ENCODE measurements around the gene PFDN5. TPM values are rescaled to one million over a fixed set of nuclear protein-coding genes. Genes with fewer than 3 reads are reported as not detected.

Gene PFDN5
- total RNA-seq, 4 donors from 2014 or later: 223 to 578 (median 263) TPM

- H3K27me3 ChIP-seq: peaks cover 0 to 6% of the 10 kb centered on the region in 2 donors
- DNase-seq: no peak
Observed at GRCh38 chr12:53336181-53336681, 40.9 kb downstream of the PFDN5 start, which contains the start of gene SP7. Gene SP7, minus strand, starts transcription at chr12:53336354. Its CDS starts 708 bp downstream, at chr12:53335646.

DNA sequence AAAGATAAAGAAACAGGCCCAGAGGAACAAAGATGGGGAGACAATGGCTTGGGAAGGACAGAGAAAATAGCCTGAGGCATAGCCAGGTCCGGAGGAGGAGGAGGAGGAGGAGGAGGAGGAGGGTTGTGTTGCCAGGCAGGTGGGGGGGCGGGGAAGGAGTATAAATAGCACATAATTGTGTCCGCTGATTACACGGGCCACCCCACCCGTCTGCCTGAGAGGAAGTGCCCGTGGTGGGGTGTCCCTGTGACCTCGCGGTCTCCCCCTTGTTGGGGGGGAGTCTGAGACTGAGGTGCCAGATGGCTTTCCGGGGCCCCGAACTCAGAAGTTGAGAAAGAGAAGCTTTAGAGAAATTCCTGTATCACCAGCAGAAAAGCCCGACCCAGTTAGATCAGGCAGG, 42.7 kb downstream of the PFDN5 start:
- no peak overlapping the region for H3K27ac ChIP-seq
- TF ChIP-seq, protein P1, sequence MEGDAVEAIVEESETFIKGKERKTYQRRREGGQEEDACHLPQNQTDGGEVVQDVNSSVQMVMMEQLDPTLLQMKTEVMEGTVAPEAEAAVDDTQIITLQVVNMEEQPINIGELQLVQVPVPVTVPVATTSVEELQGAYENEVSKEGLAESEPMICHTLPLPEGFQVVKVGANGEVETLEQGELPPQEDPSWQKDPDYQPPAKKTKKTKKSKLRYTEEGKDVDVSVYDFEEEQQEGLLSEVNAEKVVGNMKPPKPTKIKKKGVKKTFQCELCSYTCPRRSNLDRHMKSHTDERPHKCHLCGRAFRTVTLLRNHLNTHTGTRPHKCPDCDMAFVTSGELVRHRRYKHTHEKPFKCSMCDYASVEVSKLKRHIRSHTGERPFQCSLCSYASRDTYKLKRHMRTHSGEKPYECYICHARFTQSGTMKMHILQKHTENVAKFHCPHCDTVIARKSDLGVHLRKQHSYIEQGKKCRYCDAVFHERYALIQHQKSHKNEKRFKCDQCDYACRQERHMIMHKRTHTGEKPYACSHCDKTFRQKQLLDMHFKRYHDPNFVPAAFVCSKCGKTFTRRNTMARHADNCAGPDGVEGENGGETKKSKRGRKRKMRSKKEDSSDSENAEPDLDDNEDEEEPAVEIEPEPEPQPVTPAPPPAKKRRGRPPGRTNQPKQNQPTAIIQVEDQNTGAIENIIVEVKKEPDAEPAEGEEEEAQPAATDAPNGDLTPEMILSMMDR (IDR thresholded peaks at IDR 0.05): no peak
- TF ChIP-seq POLR2A (IDR thresholded peaks at IDR 0.05): no peak
- H3K36me3 ChIP-seq: no peaks in the 10 kb centered on the region
- H3K4me3 ChIP-seq: no peak overlapping the region
- DNase-seq: no peak
- no peaks in the 10 kb centered on the region for H3K9me3 ChIP-seq
- no peaks in the 10 kb centered on the region for H3K4me1 ChIP-seq
- H3K27me3 ChIP-seq: peaks cover 0 to 6% of the 10 kb centered on the region in 2 donors

More at GRCh38 chr12:53336181-53336681, 40.9 kb downstream of the PFDN5 start, which contains the start of gene SP7:
- no peaks in the 10 kb centered on the region for H3K4me1 ChIP-seq
- TF ChIP-seq, protein P1 (IDR thresholded peaks at IDR 0.05): no peak
- TF ChIP-seq POLR2A (IDR thresholded peaks at IDR 0.05): no peak
- H3K27ac ChIP-seq: no peak within 1 kb of the TSS
- H3K9me3 ChIP-seq: no peaks in the 10 kb centered on the region
- no peak within 1 kb of the TSS for H3K4me3 ChIP-seq
- H3K36me3 ChIP-seq: no peaks in the 10 kb centered on the region

DNA sequence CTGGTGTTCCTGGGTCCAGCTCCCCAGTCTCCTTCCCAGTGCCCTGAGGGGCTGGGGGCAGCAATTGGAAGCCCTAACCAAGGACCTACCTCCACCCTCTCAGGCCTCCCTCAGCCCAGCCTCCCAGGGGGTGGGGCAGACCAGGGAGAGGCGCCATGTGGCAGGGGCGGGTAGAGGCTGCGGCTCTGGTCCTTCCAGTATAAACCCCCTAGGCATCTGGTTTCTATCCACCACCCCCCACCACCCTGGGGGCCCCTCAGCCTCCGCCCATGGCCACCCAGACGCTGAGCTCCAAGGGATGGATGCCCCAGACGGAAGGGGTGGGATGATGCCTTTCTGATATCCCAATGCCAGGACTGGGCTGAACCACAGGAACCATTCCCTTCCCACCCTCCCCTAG, 43.6 kb downstream of the PFDN5 start:
- no peak for TF ChIP-seq POLR2A (IDR thresholded peaks at IDR 0.05)
- TF ChIP-seq, protein P1 (IDR thresholded peaks at IDR 0.05): no peak
- H3K4me3 ChIP-seq: no peak overlapping the region
- H3K27ac ChIP-seq: no peak overlapping the region
- H3K4me1 ChIP-seq: no peaks in the 10 kb centered on the region
- H3K27me3 ChIP-seq: peaks cover 0 to 6% of the 10 kb centered on the region in 2 donors
- H3K9me3 ChIP-seq: no peaks in the 10 kb centered on the region
- DNase-seq: no peak
- H3K36me3 ChIP-seq: no peaks in the 10 kb centered on the region

- no peak overlapping the region for H3K27ac ChIP-seq
- no peaks in the 10 kb centered on the region for H3K9me3 ChIP-seq
- peaks cover 0 to 6% of the 10 kb centered on the region in 2 donors for H3K27me3 ChIP-seq
- no peak overlapping the region for H3K4me3 ChIP-seq
- DNase-seq: no peak
- TF ChIP-seq, protein P1 (IDR thresholded peaks at IDR 0.05): no peak
- TF ChIP-seq POLR2A (IDR thresholded peaks at IDR 0.05): no peak
- H3K36me3 ChIP-seq: no peaks in the 10 kb centered on the region
- peaks cover 0 to 8% (median 4%) of the 10 kb centered on the region in 4 donors for H3K4me1 ChIP-seq
Observed at GRCh38 chr12:53340398-53340797, 45.1 kb downstream of the PFDN5 start.

- H3K27me3 ChIP-seq: peaks cover 0 to 5% of the 10 kb centered on the region in 2 donors
- DNase-seq: no peak
- no peaks in the 10 kb centered on the region for H3K36me3 ChIP-seq
- H3K4me3 ChIP-seq: no peak overlapping the region
- H3K9me3 ChIP-seq: no peaks in the 10 kb centered on the region
- no peak for TF ChIP-seq POLR2A (IDR thresholded peaks at IDR 0.05)
- TF ChIP-seq, protein P1 (IDR thresholded peaks at IDR 0.05): no peak
- H3K27ac ChIP-seq: no peak overlapping the region
- H3K4me1 ChIP-seq: peaks cover 0 to 11% (median 5%) of the 10 kb centered on the region in 4 donors
Observed at GRCh38 chr12:53343449-53343848, 48.1 kb downstream of the PFDN5 start.

Data from Peyer's patch (tissue), 4 donors.